GM23248 (cell line): ENCODE data around the gene EARS2. TPM values are rescaled to one million over a fixed set of nuclear protein-coding genes. Genes with fewer than 3 reads are reported as not detected.
"Not testable (repeated sequence)": the region's sequence is repeated elsewhere in the genome, so short reads cannot be mapped to it uniquely, and the experiment has no call there.

ENCODE experiments used
- DNase-seq: peaks from one replicate; pipeline ENCODE4 v3.0.0-alpha.2; 2015
- H2AFZ ChIP-seq: fragments of 200-600 bp; sonication (generic); 2 replicates; pipeline ENCODE4 v1.6.1; 2016; ENCODE audit warnings: antibody characterized with exemption
- H3F3A ChIP-seq: fragments of 200-600 bp; sonication (generic); 2 replicates; pipeline ENCODE4 v1.6.1; 2016; ENCODE audit warnings: mild to moderate bottlenecking, antibody characterized with exemption, mixed run types; ENCODE audit not compliant: insufficient read depth
- H3K27ac ChIP-seq: fragments of 200-600 bp; sonication (generic); 2 replicates; pipeline ENCODE4 v1.5.1; 2016; ENCODE audit warnings: mild to moderate bottlenecking
- H3K27me3 ChIP-seq: fragments of 200-600 bp; sonication (generic); replicated peaks from 2 replicates; pipeline ENCODE4 v1.6.1; 2016; ENCODE audit warnings: mild to moderate bottlenecking; ENCODE audit not compliant: insufficient read depth
- H3K36me3 ChIP-seq: fragments of 200-600 bp; sonication (generic); 2 replicates; pipeline ENCODE4 v1.6.1; 2016; ENCODE audit warnings: low read depth, mild to moderate bottlenecking
- H3K4me1 ChIP-seq: fragments of 200-600 bp; sonication (generic); 2 replicates; pipeline ENCODE4 v1.6.1; 2016; ENCODE audit warnings: mild to moderate bottlenecking; ENCODE audit not compliant: insufficient read depth
- H3K4me2 ChIP-seq: fragments of 200-600 bp; sonication (generic); one replicate; pipeline ENCODE4 v1.6.1; 2016; ENCODE audit warnings: mild to moderate bottlenecking; ENCODE audit not compliant: unreplicated experiment
- H3K4me3 ChIP-seq: fragments of 200-600 bp; sonication (generic); 2 replicates; pipeline ENCODE4 v1.5.1; 2016; ENCODE audit warnings: mild to moderate bottlenecking
- H3K79me2 ChIP-seq: fragments of 200-600 bp; sonication (generic); 2 replicates; pipeline ENCODE4 v1.6.1; 2016; ENCODE audit warnings: mild to moderate bottlenecking; ENCODE audit not compliant: insufficient read depth
- H3K9ac ChIP-seq: fragments of 200-600 bp; sonication (generic); 2 replicates; pipeline ENCODE4 v1.6.1; 2016; ENCODE audit warnings: mild to moderate bottlenecking
- H3K9me2 ChIP-seq: fragments of 200-600 bp; sonication (generic); 2 replicates; pipeline ENCODE4 v1.6.1; 2016; ENCODE audit warnings: mixed run types, mild to moderate bottlenecking, moderate library complexity; ENCODE audit not compliant: insufficient read depth
- H3K9me3 ChIP-seq: fragments of 200-600 bp; sonication (generic); one replicate; pipeline ENCODE4 v1.6.1; 2017; ENCODE audit warnings: low read depth
- H4K20me1 ChIP-seq: fragments of 200-600 bp; sonication (generic); 2 replicates; pipeline ENCODE4 v1.6.0; 2016; ENCODE audit not compliant: insufficient read depth
- EZH2 ChIP-seq: fragments of 200-600 bp; sonication (generic); IDR thresholded peaks from 2 replicates; pipeline ENCODE4 v1.6.1; 2018; ENCODE audit warnings: antibody characterized with exemption, mild to moderate bottlenecking; ENCODE audit not compliant: insufficient read depth, poor library complexity, severe bottlenecking
- EZH2phosphoT487 ChIP-seq: fragments of 200-600 bp; sonication (generic); IDR thresholded peaks from 2 replicates; pipeline ENCODE4 v1.6.1; 2018; ENCODE audit warnings: antibody characterized with exemption, moderate library complexity, mild to moderate bottlenecking, low read depth; ENCODE audit not compliant: insufficient read depth
- WGBS, 2 experiments: methylation state at CpG; one replicate each; pipeline ENCODE4 v1.1.6; 2015 to 2017; ENCODE audit warnings: low lambda C conversion rate in 2 of 2, low coverage in 1 of 2; ENCODE audit errors: missing lambda C conversion rate in 2 of 2; 5-methylcytosine and 5-hydroxymethylcytosine counted together
- in situ Hi-C: fragments of 300-500 bp; cut with MboI; formaldehyde crosslinking; loops from 2 replicates; pipeline ENCODE4 v1.15.0; 2020
- polyA plus RNA-seq: library from polyadenylated mRNA; unstranded; fragments of >200 nt; fragmentation: Nextera tagmentation; extraction: Ambion mirVana; gene quantifications from 2 replicates; pipeline ENCODE4 v1.2.1, GENCODE V29; 2016
- total RNA-seq: library from RNA; depleted of rRNA; stranded (reverse); fragments of >200 nt; shearing (Covaris generic); gene quantifications from 2 replicates; pipeline ENCODE4 v1.2.3, GENCODE V29; 2014

EARS2 gene
- total and polyA plus RNA-seq, 2 experiments from 2014 or later, result 15.6 to 27.1 TPM

GRCh38 chr16:23484510-23485256 is 72.5 kb downstream of the EARS2 start:
- Histone ChIP-seq H3K9ac (no peak overlapping the region), H3K27me3 (no peaks in the 10 kb centered on the region), H3F3A (no peaks in the 10 kb centered on the region), H3K4me2 (no peak overlapping the region), H2AFZ (no peak overlapping the region), H3K9me2 (no peaks in the 10 kb centered on the region), H3K4me3 (no peak overlapping the region), H4K20me1 (no peaks in the 10 kb centered on the region), H3K36me3 (peaks cover 10% of the 10 kb centered on the region; the same call in 1 of the 2 replicates), H3K27ac (no peak overlapping the region), H3K9me3 (no peaks in the 10 kb centered on the region), H3K4me1 (no peaks in the 10 kb centered on the region), H3K79me2 (no peaks in the 10 kb centered on the region)
- in situ Hi-C loops, result no loop called here
- TF ChIP-seq EZH2phosphoT487 (no peak), EZH2 (no peak)
- whole genome bisulfite sequencing, 2 experiments, result 86 to 88% methylated on average over 8 of the region's 8 CpGs
- no peak for DNase-seq

- H3K9me3 ChIP-seq, H3K79me2 ChIP-seq, H3K9ac ChIP-seq, H3K4me1 ChIP-seq, H3K36me3 ChIP-seq, H3K9me2 ChIP-seq, H3K27ac ChIP-seq, DNase-seq, in situ Hi-C loops, H2AFZ ChIP-seq, H3K27me3 ChIP-seq, H3K4me2 ChIP-seq, H3F3A ChIP-seq, H3K4me3 ChIP-seq, H4K20me1 ChIP-seq: not testable (repeated sequence)
- 95 to 98% methylated on average over 7 to 8 of the region's 8 CpGs for WGBS, 2 experiments
Measured at GRCh38 chr16:23483492-23483891, 73.7 kb downstream of the EARS2 start.

GRCh38 chr16:23482778-23483177 is 74.4 kb downstream of the EARS2 start:
- no peak for DNase-seq
- no peaks in the 10 kb centered on the region for H4K20me1 ChIP-seq
- H3K36me3 ChIP-seq, result peaks cover 10% of the 10 kb centered on the region; the same call in 1 of the 2 replicates
- H3F3A ChIP-seq, result no peaks in the 10 kb centered on the region
- 93 to 96% methylated on average over 14 of the region's 14 CpGs for WGBS, 2 experiments
- in situ Hi-C loops, result no loop called here
- no peak overlapping the region for H3K4me2 ChIP-seq
- no peak overlapping the region for H3K4me3 ChIP-seq
- no peaks in the 10 kb centered on the region for H3K9me3 ChIP-seq
- no peaks in the 10 kb centered on the region for H3K9me2 ChIP-seq
- H2AFZ ChIP-seq, result no peak overlapping the region
- no peaks in the 10 kb centered on the region for H3K27me3 ChIP-seq
- no peak overlapping the region for H3K27ac ChIP-seq
- H3K4me1 ChIP-seq, result no peaks in the 10 kb centered on the region
- TF ChIP-seq EZH2, result no peak
- no peak for TF ChIP-seq EZH2phosphoT487
- no peaks in the 10 kb centered on the region for H3K79me2 ChIP-seq
- no peak overlapping the region for H3K9ac ChIP-seq

GRCh38 chr16:23480257-23480656 is 76.9 kb downstream of the EARS2 start:
- Histone ChIP-seq H3F3A (no peaks in the 10 kb centered on the region), H3K4me2 (no peak overlapping the region), H3K9me2 (no peaks in the 10 kb centered on the region), H3K9me3 (no peaks in the 10 kb centered on the region), H2AFZ (no peak overlapping the region), H4K20me1 (no peaks in the 10 kb centered on the region), H3K4me3 (no peak overlapping the region), H3K27ac (no peak overlapping the region), H3K36me3 (peaks cover 6% of the 10 kb centered on the region; the same call in 1 of the 2 replicates), H3K27me3 (no peaks in the 10 kb centered on the region), H3K79me2 (no peaks in the 10 kb centered on the region), H3K4me1 (no peaks in the 10 kb centered on the region), H3K9ac (no peak overlapping the region)
- no peak for DNase-seq
- TF ChIP-seq EZH2, result no peak
- no peak for TF ChIP-seq EZH2phosphoT487
- in situ Hi-C loops, result no loop called here
- 79 to 81% methylated on average over 4 of the region's 4 CpGs for WGBS, 2 experiments

- H3K36me3 ChIP-seq, result peaks cover 6% of the 10 kb centered on the region; the same call in 1 of the 2 replicates
- 98 to 100% methylated on average over 3 of the region's 3 CpGs for WGBS, 2 experiments
- no peaks in the 10 kb centered on the region for H3K9me3 ChIP-seq
- no peaks in the 10 kb centered on the region for H4K20me1 ChIP-seq
- in situ Hi-C loops, result no loop called here
- H3K4me3 ChIP-seq, result no peak overlapping the region
- H3K9ac ChIP-seq, result no peak overlapping the region
- H3K9me2 ChIP-seq, result no peaks in the 10 kb centered on the region
- H2AFZ ChIP-seq, result no peak overlapping the region
- no peaks in the 10 kb centered on the region for H3K79me2 ChIP-seq
- H3K27ac ChIP-seq, result no peak overlapping the region
- H3K4me1 ChIP-seq, result no peaks in the 10 kb centered on the region
- no peak for TF ChIP-seq EZH2phosphoT487
- no peak for TF ChIP-seq EZH2
- no peaks in the 10 kb centered on the region for H3F3A ChIP-seq
- no peaks in the 10 kb centered on the region for H3K27me3 ChIP-seq
- DNase-seq, result no peak
- H3K4me2 ChIP-seq, result no peak overlapping the region
Measured at GRCh38 chr16:23479138-23479537, 78.0 kb downstream of the EARS2 start.
